ENCODE measurements around the gene TXNDC11. TPM values are rescaled to one million over a fixed set of nuclear protein-coding genes. Genes with fewer than 3 reads are reported as not detected.

TXNDC11 gene
- total and polyA plus RNA-seq, 9 of the 15 experiments (the other 6 are each of a cell fraction or from before 2014, with no cell fraction given): 0.66 to 32.6 (median 26.2) TPM

GRCh38 chr16:11657556-11657955 is 85.1 kb downstream of the TXNDC11 start (continued):
- TF ChIP-seq NR0B1 (IDR thresholded peaks at IDR 0.05; ENCODE audit: partially characterized antibody): no peak
- no peak for TF ChIP-seq PCBP2 (IDR thresholded peaks at IDR 0.05; ENCODE audit: low read depth, low read length, poor library complexity, severe bottlenecking)

GRCh38 chr16:11655655-11656054 is 87.0 kb downstream of the TXNDC11 start:
- no peak overlapping the region for H3K27ac ChIP-seq (ENCODE audit: extremely low read depth, low read depth, low read length)
- no peak overlapping the region for H2AFZ ChIP-seq (ENCODE audit: low read depth, low read length)
- peaks cover 0 to 4% of the 10 kb centered on the region in 2 experiments; a peak in 1 of 5 replicates for H3K4me1 ChIP-seq (replicated peaks in 1 of 2; ENCODE audit: control insufficient read depth in 2 of 2, insufficient read depth in 2 of 2, low read length in 2 of 2)
- H3K9me3 ChIP-seq (replicated peaks; ENCODE audit: control insufficient read depth, insufficient read depth, low read depth, low read length): no peaks in the 10 kb centered on the region
- no peak for DNase-seq (ENCODE audit: extremely low read depth in 1 of 4, low spot score in 3 of 4)
- POLR2A ChIA-PET: no interaction called here
- 25% methylated on average over 7 of the region's 7 CpGs for WGBS (ENCODE audit: insufficient coverage, low coverage, missing lambda C conversion rate)
- TF ChIP-seq ARID1B (IDR thresholded peaks at IDR 0.05) (no peak), ZNF584 (CRISPR knock-in tag; IDR thresholded peaks at IDR 0.05; ENCODE audit: low read depth) (no peak), GMEB1 (CRISPR knock-in tag; IDR thresholded peaks at IDR 0.05) (no peak), FOXJ3 (CRISPR knock-in tag; IDR thresholded peaks at IDR 0.05) (no peak), TCF7L2 (IDR thresholded peaks at IDR 0.05; ENCODE audit: low read depth, low read length) (no peak)
- H3K4me3 ChIP-seq: no peak overlapping the region
- H4K20me1 ChIP-seq (replicated peaks; ENCODE audit: control insufficient read depth, insufficient read depth, low read length): peaks cover 5% of the 10 kb centered on the region; the same call in 1 of the 2 replicates
- in situ Hi-C loops (cut with MboI) (loop anchor here (10.0 to 25.0 kb wide), 2 partner anchors 251 to 693 kb away; no protein-coding TSS in a partner anchor), intact Hi-C loops (cut with micrococcal nuclease) (loop anchor here (5.0 kb wide), 2 partner anchors 123 to 248 kb away; no protein-coding TSS in a partner anchor)
- H3K9me1 ChIP-seq (ENCODE audit: control insufficient read depth, insufficient read depth, low read length): no peaks in the 10 kb centered on the region
- H3K9ac ChIP-seq (ENCODE audit: insufficient read depth in 1 of 2, low read depth in 2 of 2, low read length in 2 of 2): no peak overlapping the region
- no peaks in the 10 kb centered on the region for H3K36me3 ChIP-seq (ENCODE audit: control insufficient read depth, insufficient read depth, low read length)
- no peaks in the 10 kb centered on the region for H3K79me2 ChIP-seq (ENCODE audit: control insufficient read depth, insufficient read depth, low read length)
- no TSS peak for BruUV-seq (replicated peaks)
- H3K27me3 ChIP-seq (ENCODE audit: control insufficient read depth in 2 of 2, insufficient read depth in 2 of 2, low read length in 2 of 2): peaks cover 41 to 74% of the 10 kb centered on the region in 2 experiments; a peak in 4 of 5 replicates
- no peak for ATAC-seq
- H3K4me2 ChIP-seq (ENCODE audit: insufficient read depth, low read length): no peak overlapping the region
- no peak for FAIRE-seq
- CTCF ChIA-PET (ENCODE audit: low intra/inter-chr PET ratio): no interaction called here
